Adrenal gland (tissue), 5 donors: ENCODE measurements around the gene GTF2F2.

Source experiments
- CTCF ChIP-seq, 6 experiments: fragments of 450-650 bp in 4 of 6; fragments of 200-600 bp in 2 of 6; sonication (generic) in 1 of 6; IDR thresholded peaks; 1 replicate in 5 of 6; 2 replicates in 1 of 6; pipeline versions ENCODE4 v1.5.1 to v1.8.0; 2016 to 2021; ENCODE audit warnings: antibody characterized with exemption in 6 of 6, mild to moderate bottlenecking in 2 of 6, moderate library complexity in 1 of 6
- POLR2A ChIP-seq, 2 donors: fragments of 450-650 bp; IDR thresholded peaks; one replicate each; pipeline ENCODE4 v1.6.1; 2017; ENCODE audit warnings: antibody characterized with exemption in 2 of 2, mild to moderate bottlenecking in 2 of 2, moderate library complexity in 1 of 2
- donor health status: DM: no; HTN: no; CAD: no.

DNA sequence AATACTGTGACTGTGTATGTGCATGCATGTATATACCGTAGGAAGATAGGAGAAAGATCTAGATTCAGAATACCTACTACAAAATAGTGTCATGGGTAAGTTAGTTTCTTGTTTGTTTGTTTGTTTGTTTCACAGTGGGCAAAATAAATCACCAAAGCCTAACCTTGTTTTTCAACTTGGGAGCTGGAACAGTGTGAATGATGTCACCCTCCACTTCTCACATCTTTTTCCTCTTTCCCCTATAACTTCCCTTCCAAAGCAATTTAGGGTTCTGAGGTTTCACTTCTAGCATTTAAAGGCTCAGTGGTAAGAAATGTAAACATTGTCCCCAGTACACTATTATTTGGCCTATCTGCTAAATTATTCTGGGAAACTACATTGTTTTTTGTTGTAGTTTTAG is 75.1 kb downstream of the GTF2F2 start:
- TF ChIP-seq CTCF (IDR thresholded peaks at IDR 0.05), result no peak
- no peak for TF ChIP-seq POLR2A (IDR thresholded peaks at IDR 0.05)
